GM21447 (cell line): Measurements from ENCODE around the gene KCTD11.
"Not testable (repeated sequence)": the region's sequence is repeated elsewhere in the genome, so short reads cannot be mapped to it uniquely, and the experiment has no call there.

ENCODE experiments used
- ATAC-seq: cut with Tn5 transposase; IDR thresholded peaks from one replicate; pipeline ENCODE4 v1.9.1; 2021; ENCODE audit not compliant: unreplicated experiment

The KCTD11 gene

GRCh38 chr17:7322520-7323194 lies 29.3 kb upstream of the KCTD11 start:
- ATAC-seq: no peak

- ATAC-seq: no peak
These were observed 28.1 kb upstream of the KCTD11 start for GRCh38 chr17:7323731-7324437.

DNA sequence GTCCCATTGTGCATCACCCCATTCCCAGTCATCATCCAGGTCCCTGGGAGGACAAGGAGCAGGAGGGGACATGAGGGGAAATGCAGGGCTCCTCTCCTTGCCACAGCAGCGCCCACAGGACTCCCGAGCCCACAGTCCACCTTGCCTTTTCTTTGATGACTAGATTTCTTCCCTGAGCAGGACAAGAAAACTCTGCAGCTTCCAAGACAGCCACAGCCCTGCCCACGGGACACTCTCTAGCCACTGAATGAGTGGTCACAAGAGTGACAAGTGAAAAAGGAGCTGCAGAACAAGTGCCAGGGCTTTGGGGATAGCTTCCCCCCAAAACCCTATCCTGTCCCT lies 27.6 kb upstream of the KCTD11 start:
- ATAC-seq: no peak

- ATAC-seq: no peak
These were observed 26.9 kb upstream of the KCTD11 start for GRCh38 chr17:7325031-7325528.

DNA sequence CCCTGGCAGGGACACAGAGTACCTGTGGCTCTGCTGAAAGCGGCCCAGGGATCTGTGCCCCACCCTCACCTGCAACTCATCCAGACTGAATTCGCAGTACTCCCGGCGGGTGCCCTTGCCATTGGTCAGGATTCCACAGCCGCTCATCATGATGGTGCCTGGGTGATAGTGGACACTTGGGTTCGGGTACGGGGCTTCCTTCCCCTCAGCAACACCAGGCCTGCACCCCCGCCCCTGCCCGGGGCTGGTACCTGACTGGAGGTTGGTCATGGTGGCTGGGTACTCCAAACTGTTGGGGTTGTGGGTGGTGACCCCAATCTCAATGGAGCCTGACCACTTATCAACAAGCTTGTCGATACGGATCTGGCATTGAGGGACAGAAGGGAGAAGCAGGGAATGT lies 25.8 kb upstream of the KCTD11 start:
- ATAC-seq: no peak

- ATAC-seq: no peak
These were observed 24.9 kb upstream of the KCTD11 start for GRCh38 chr17:7327056-7327455.

DNA sequence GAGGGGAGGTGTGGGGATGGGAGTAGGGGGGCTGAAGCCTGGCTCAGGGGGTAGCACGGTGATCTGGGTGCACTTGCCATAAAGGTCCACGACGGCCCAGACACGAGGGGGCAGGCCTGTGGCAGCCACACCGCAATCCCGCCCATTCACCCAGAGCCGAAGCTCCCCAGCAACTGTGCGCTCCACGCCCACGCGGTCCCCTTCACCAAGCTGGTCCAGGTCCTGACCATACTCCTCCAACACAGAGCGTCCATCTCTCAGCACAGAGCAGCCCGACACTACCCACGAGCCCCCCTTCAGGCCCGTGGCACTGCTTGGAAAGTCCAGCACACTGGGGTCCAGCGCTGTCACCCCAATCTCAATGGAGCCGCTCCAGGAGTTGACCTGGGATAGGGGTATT lies 24.5 kb upstream of the KCTD11 start:
- no peak for ATAC-seq

DNA sequence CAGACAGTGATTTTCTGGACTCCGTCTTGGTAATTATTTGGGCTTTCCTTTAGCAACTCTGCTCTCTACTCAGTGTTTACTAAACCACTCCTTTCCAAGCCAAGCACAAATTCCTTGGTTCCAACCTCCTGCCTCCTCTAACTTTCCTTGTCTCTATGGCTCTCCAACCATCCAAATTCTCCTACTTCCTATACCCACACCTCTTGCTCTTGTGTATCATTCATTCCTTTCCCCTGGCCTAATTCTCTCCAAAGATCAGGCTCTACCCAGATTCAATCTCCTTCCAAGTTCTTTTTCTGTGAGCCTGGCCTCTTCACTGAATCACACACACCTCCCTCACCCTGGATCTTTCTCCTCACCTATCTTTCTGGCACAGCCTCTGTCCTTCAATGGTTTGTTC lies 24.0 kb upstream of the KCTD11 start:
- ATAC-seq: no peak

GRCh38 chr17:7328840-7329373 lies 23.1 kb upstream of the KCTD11 start, which contains the start of gene NEURL4:
TSS of gene NEURL4 (minus strand) at chr17:7329335. CDS start at chr17:7329312, 23 bp downstream.
- ATAC-seq: peak; percentile 7

- peak; percentile 43 for ATAC-seq
These were observed 22.5 kb upstream of the KCTD11 start for GRCh38 chr17:7329374-7329996.

- ATAC-seq: peak; percentile 41
These were observed 21.8 kb upstream of the KCTD11 start for GRCh38 chr17:7329997-7330637.

DNA sequence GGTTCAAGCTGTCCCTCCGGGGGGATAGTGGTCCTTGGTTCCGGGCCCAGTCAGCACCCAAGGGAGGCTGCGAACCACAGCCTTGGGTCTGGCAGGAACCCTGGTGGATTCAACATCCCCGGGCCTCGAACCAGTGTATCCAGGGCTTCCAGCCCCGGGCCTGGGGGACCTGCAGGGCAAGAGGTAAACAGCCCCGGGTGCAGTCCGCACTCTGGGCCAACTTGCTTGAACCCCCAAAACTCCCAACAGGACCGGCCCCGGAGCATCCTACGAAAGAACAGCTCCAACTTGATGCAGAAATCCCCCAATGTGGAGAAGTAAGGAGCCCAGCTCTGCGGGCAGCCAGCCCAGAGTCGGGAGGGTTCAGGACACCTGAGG lies 21.3 kb upstream of the KCTD11 start:
- no peak for ATAC-seq

DNA sequence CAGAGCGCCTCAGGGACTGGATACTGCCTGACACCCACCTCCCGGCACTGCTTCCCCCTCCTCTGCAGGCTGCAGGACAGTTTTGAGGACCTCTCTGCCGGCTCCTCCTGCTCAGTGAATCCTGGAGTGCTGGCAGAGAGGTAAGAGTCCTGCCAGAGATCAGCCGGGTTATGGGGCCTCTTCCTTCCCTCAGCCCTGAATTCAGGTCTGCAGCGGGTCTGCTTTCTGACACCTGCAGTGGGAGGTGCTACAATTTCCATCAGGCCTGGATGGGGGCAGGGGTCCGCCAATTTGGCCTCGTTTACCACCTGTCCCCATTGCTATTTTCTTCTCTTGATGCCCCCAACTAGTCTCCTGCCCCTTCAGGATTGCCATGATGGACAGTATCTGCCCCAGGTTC lies 19.9 kb upstream of the KCTD11 start:
- no peak for ATAC-seq

- not testable (repeated sequence) for ATAC-seq
These were observed 19.3 kb upstream of the KCTD11 start for GRCh38 chr17:7332600-7333069.

DNA sequence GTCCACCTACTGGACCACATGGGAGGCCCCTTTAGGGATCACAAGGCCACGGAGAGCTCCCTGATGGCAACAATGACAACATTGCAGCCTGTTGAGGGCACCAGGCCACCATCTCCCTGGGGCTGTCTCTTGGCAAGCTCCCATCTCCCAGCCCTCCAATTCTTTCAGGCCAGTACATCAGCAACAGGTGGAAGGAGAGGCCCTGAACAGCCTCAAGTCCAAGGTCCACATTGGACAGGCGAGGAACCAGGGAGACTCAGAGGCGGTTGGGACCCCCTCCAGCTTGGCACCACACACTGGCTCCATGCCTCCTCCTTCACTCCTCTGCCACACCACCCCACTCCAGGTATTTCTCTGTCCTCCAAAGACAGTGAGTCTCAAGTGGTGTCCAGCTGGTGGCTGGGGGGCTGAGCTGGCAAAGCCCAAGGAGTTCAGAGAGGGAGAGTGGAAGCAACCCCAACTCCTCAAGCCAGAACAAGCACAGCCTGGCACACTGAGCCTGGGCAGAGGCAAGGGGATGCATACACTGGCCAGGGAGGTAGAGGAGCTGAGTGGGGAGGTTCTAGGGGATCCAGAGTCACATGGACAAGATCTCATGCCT lies 16.9 kb upstream of the KCTD11 start:
- ATAC-seq: no peak

- ATAC-seq: not testable (repeated sequence)
These were observed 16.2 kb upstream of the KCTD11 start for GRCh38 chr17:7335765-7336164.

- ATAC-seq: peak; percentile 72
These were observed 15.5 kb upstream of the KCTD11 start, which contains the start of gene ACAP1 for GRCh38 chr17:7336240-7337175. TSS of gene ACAP1 (plus strand) at chr17:7336529. CDS start at chr17:7336735, 206 bp downstream.

GRCh38 chr17:7337600-7337999 lies 14.4 kb upstream of the KCTD11 start:
- not testable (repeated sequence) for ATAC-seq

GRCh38 chr17:7340179-7340578 lies 11.8 kb upstream of the KCTD11 start:
- ATAC-seq: no peak

DNA sequence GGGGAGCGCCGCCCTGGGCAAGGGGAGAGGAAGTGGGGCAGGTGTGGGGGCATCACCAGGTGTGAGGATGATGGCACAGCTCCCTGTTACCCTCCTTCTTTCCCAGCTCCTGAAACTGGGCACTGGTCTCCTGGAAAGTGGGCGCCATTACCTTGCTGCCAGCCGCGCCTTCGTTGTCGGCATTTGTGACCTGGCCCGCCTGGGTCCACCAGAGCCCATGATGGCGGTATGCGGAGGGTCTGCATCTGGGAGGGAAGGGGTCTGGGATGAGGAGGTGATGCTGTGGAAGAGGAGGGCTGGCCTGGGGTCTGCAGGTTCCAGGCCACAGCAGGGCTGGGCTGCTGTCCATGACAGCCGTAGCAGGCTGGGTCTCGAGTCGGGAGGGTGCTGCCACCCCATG lies 10.1 kb upstream of the KCTD11 start:
- ATAC-seq: no peak
